Left renal cortex interstitium (tissue), 4 donors: ENCODE results near the gene PFDN6. TPM values are rescaled to one million over a fixed set of nuclear protein-coding genes. Genes with fewer than 3 reads are reported as not detected.

Experiments
- DNase-seq, 4 donors: peaks; one replicate each; pipeline ENCODE4 v3.0.0-alpha.2; 2013; ENCODE audit warnings: low read depth in 4 of 4, low spot score in 2 of 4, missing footprints in 1 of 4
- polyA plus RNA-seq, 4 donors: library from polyadenylated mRNA; unstranded; fragments of 120-200 nt; gene quantifications; one replicate each; pipeline ENCODE4 v1.2.1, GENCODE V29; 2013; ENCODE audit not compliant: insufficient read length in 4 of 4

PFDN6 gene
- polyA plus RNA-seq, 4 donors = 73.3 to 86.9 (median 74.2) TPM

- DNase-seq = no peak
Observed at GRCh38 chr6:33314943-33315792, 25.8 kb downstream of the PFDN6 start.

DNA sequence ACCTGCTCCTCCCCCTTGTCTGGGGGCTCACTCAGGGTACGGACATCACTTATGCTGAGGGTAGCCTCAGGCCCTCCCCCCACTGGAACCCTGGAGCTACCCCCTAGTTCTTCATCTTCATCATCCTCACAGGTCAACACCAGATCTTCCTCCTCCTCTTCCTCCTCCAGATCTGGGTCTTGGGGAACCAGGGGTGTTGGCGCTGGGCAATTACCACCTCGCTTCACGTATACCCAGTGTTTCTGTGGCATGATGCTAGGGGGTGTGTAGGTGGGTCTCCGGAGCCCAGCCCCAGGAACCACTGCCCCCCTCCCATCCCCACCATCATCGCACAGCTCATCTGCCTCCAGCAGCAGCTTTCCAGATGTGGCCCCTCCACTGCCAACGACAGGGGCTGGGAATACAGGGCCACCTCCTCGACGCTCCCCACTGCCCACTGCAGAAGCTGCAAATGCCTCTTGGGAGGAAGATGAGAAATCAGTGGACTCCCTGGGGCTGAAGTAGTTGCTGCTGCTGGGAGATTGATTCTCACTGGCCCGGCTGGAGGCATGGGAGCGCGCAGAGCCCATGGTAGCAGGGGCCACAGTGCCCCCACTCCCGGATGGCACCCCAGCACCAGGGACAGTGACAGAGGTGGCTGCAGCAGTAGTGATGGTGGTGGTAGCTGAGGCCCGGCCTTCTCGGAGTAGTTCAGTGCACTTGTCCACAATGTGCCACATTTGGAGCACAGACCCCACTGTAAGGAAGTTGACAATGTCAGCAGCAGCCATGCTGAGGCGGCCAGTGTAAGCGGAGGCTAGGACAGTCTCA, 26.6 kb downstream of the PFDN6 start:
- no peak for DNase-seq

GRCh38 chr6:33316603-33317418, 27.4 kb downstream of the PFDN6 start:
- DNase-seq = no peak

DNA sequence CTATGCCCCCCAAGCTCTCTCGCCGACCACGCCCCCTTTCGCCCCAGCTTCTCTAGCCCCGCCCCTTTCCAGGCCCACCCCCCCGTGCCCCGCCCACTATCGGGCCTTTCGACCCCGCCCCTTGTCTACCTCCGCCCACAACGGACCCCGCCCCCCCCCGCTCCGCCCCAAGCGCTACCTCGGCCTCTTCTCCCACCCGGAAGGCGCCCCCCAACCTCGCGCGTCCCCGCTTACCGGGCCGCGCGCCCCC, 27.9 kb downstream of the PFDN6 start:
- no peak for DNase-seq

DNA sequence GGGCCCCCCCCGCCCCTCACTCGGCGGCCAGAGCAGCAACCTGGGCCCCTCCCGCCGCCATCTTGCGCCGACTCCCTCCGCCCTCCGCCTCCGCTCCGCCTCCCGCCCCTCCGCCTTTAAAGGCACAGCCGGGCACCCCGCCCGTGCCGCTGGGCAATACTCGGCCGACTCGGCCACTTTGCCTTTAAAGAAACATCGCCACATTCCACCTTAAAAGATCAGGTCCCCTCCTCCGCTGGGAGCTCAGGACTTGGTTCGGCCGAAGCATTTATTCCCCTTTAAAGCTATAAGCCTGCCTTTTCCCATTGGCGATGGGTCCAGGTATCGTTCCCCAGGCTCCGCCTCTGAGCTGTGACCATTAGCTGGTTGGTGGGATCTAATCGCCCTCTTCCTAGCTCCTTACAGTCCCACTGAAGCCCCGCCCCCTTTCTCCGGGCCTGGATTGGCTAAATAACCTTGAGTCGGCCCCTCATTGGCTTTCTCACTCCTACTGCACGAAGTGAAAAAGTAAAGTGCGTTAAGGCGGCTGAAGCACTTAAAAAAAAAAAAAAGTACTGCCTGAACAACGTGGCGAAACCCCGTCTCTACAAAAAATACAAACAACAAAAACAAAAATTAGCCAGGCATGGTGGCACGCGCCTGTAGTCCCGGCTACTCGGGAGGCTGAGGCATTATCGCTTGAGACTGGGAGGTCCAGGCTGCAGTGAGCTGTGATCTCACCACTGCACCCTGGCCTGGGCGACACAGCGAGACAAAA, 28.4 kb downstream of the PFDN6 start, which contains the start of gene ZBTB22:
TSS of gene ZBTB22 (minus strand) at position 76 of the 757 bp plus-strand sequence. CDS start 828 bp downstream, outside the sequence.
- peak; percentile 98 to 100 (median 98) for DNase-seq

GRCh38 chr6:33318426-33319073, 29.1 kb downstream of the PFDN6 start:
- DNase-seq = no peak

- DNase-seq = no peak
Observed at GRCh38 chr6:33319939-33320314, 30.5 kb downstream of the PFDN6 start.

- DNase-seq = no peak
Observed at GRCh38 chr6:33320315-33321181, 31.1 kb downstream of the PFDN6 start.

DNA sequence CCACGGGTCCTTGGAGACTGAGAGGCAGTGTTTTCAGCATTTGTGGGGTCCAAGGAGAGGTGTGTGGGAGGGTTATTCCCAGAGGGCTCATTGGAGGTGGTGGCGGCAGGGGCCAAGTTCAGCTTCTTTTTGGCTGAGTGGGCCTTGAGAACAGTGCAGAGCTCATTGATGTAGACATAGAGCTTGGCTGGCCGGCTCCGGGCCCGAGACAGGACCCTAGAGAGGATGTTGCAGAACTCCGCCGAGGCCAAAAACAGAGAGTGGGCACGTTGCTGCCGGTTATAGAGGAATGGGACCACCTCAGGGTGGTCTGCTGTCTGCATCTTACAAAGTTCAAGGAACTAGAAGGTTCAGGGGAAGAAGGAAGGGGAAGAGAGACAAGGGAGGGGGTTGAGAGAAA, 31.8 kb downstream of the PFDN6 start:
- DNase-seq = no peak

DNA sequence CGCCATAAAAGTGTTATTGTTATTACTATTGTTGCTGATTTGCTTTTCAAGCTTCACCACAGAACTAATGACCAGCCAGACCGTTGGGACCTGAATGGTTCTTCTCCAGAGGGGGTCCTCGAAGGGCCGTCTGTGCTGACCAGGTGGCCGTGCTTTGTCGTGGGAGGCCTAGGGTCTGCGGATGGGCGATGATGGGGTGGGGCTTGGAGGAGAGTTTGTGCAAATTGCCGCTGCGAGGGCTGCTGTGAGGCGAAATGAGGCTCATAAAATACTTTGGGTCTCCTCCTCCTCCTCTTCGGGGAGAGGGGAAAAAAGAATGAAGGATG, 34.2 kb downstream of the PFDN6 start:
- no peak for DNase-seq

DNA sequence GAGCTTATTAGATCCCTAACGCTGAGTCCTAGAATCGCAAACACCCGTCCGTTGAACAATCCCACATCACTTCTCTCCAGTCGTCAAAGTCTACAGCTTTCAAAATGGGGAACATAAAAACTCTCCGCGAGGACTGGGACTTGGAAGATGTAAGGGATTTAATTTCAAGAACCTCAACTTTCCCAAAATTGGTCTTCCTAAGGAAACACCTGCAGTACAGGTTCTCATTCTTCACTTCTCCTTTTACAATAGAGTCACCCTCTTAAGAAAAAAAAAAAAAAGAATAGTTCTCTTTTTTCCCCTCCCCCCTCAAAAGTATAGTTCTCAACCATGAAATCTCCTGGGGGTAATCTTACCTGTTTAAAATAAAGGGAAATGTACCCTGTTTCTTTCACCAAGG, 34.7 kb downstream of the PFDN6 start:
- no peak for DNase-seq

DNA sequence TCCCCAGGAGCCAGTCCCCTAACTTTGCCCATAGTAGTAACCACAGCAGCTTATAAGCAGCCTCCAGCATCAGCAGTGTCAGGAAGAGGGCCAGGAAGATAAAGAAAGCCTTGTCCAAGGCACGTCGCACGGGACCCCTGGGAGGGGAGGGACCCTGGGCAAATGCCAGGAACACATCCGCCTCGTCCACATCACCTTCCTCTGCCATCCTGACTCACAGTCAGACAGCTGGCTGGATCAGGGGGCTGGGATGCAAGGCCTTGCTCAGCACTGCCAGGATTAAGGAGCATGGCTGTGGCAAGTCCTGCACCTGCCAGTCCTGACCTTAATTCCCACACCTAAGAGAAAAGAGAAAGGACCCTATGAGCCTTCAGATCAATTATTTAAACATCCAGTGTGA, 39.7 kb downstream of the PFDN6 start:
- no peak for DNase-seq

GRCh38 chr6:33330736-33331135, 41.3 kb downstream of the PFDN6 start:
- DNase-seq = no peak

GRCh38 chr6:33333666-33334065, 44.3 kb downstream of the PFDN6 start:
- DNase-seq = no peak

GRCh38 chr6:33335916-33336315, 46.5 kb downstream of the PFDN6 start:
- no peak for DNase-seq

DNA sequence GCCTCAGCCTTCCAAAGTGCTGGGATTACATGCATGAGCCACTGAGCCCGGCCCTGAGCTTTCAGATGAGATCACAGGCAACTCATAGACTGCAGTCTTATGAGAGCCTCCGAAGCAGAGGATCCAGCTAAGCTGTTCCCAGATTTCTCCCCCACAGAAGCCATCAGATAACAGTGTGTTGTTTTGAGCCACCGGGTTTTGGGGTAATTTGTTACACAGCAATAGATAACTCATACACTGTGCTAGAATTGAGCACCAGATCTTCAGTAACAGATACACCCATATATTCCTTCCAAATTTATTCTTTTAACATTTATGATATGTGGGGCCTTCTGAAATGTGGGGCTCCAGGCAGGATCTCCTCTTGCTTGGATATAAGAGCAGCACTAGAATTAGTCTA, 47.1 kb downstream of the PFDN6 start:
- no peak for DNase-seq

- no peak for DNase-seq
Observed at GRCh38 chr6:33339193-33339592, 49.8 kb downstream of the PFDN6 start.
